Karpas-422 (cell line): ENCODE results near the gene GPR21. TPM values are rescaled to one million over a fixed set of nuclear protein-coding genes. Genes with fewer than 3 reads are reported as not detected.

ENCODE experiments used
- DNase-seq: peaks from one replicate; pipeline ENCODE4 v3.0.0-alpha.2; 2015
- H2AFZ ChIP-seq: fragments of 200-600 bp; sonication (generic); 2 replicates; pipeline ENCODE4 v1.6.1; 2014; ENCODE audit warnings: antibody characterized with exemption, low read length, mixed read lengths
- H3K27ac ChIP-seq: fragments of 200-600 bp; sonication (generic); 2 replicates; pipeline ENCODE4 v1.5.1; 2014; ENCODE audit warnings: mild to moderate bottlenecking, low read length, moderate library complexity
- H3K27me3 ChIP-seq: fragments of 200-600 bp; sonication (generic); 2 replicates; pipeline ENCODE4 v1.6.1; 2014; ENCODE audit warnings: low read length, mixed read lengths
- H3K36me3 ChIP-seq: fragments of 200-600 bp; sonication (generic); 2 replicates; pipeline ENCODE4 v1.6.1; 2014; ENCODE audit warnings: low read length, mixed read lengths; ENCODE audit not compliant: insufficient read depth
- H3K4me1 ChIP-seq: fragments of 200-600 bp; sonication (generic); 2 replicates; pipeline ENCODE4 v1.6.1; 2014; ENCODE audit warnings: mild to moderate bottlenecking, low read length, mixed read lengths
- H3K4me2 ChIP-seq: fragments of 200-600 bp; sonication (generic); 2 replicates; pipeline ENCODE4 v1.6.1; 2014; ENCODE audit warnings: low read length, low read depth, mild to moderate bottlenecking; ENCODE audit not compliant: poor library complexity, severe bottlenecking
- H3K4me3 ChIP-seq: fragments of 200-600 bp; sonication (generic); 2 replicates; pipeline ENCODE4 v1.5.1; 2014; ENCODE audit warnings: mild to moderate bottlenecking, antibody characterized with exemption, low read length, mixed read lengths
- H3K79me2 ChIP-seq: fragments of 200-600 bp; sonication (generic); 2 replicates; pipeline ENCODE4 v1.6.1; 2014; ENCODE audit warnings: mild to moderate bottlenecking, low read length, mixed read lengths
- H3K9ac ChIP-seq: fragments of 200-600 bp; sonication (generic); 2 replicates; pipeline ENCODE4 v1.6.0; 2014; ENCODE audit warnings: low read length
- H3K9me2 ChIP-seq: fragments of 200-600 bp; sonication (generic), shearing (Covaris generic); replicated peaks from 2 replicates; pipeline ENCODE4 v1.6.0; 2014; ENCODE audit warnings: mild to moderate bottlenecking, low read length, moderate library complexity; ENCODE audit not compliant: insufficient read depth
- H3K9me3 ChIP-seq: fragments of 300-700, 200-600 bp; sonication (generic); 2 replicates; pipeline ENCODE4 v1.6.1; 2014; ENCODE audit warnings: low read length, mixed read lengths
- H4K20me1 ChIP-seq: fragments of 200-600 bp; sonication (generic); 2 replicates; pipeline ENCODE4 v1.6.1; 2014; ENCODE audit warnings: mild to moderate bottlenecking, antibody characterized with exemption, low read length, low read depth; ENCODE audit not compliant: insufficient read depth
- total RNA-seq: library from RNA; depleted of rRNA; stranded (reverse); fragments of >200 nt; shearing (Covaris generic); gene quantifications from 2 replicates; pipeline ENCODE4 v1.2.3, GENCODE V29; 2014; ENCODE audit warnings: low replicate concordance

The GPR21 gene
- total RNA-seq, 1 experiment from 2014 or later, result 16.8 TPM

DNA sequence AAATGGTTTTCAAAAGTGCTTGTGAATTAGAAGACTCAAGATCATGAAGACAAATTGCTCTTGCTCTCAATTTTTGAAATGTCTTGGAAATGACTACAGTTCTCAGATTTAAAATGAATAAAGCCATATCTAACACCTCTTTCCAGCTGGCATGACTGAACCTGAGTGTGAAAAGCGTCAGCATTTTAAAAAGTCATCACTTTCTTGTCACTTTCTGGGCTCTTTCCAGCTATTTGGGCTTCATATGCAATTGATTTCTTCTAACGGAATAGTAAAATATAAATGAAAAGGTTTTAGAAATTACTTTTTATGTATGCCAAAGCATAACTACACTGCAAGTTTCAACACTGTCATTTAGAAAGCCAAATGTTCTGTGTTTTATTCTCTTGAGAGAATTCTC is 2.3 kb downstream of the GPR21 start:
- no peak overlapping the region for H3K27ac ChIP-seq
- H3K9me2 ChIP-seq, result no peaks in the 10 kb centered on the region
- H3K4me2 ChIP-seq, result no peak overlapping the region
- H3K9ac ChIP-seq, result no peak overlapping the region
- H3K27me3 ChIP-seq, result no peaks in the 10 kb centered on the region
- DNase-seq, result no peak
- no peaks in the 10 kb centered on the region for H4K20me1 ChIP-seq
- H3K4me1 ChIP-seq, result no peaks in the 10 kb centered on the region
- peaks cover 25% of the 10 kb centered on the region for H3K36me3 ChIP-seq
- no peaks in the 10 kb centered on the region for H3K9me3 ChIP-seq
- no peak overlapping the region for H2AFZ ChIP-seq
- no peak overlapping the region for H3K4me3 ChIP-seq
- H3K79me2 ChIP-seq, result peaks cover 31% of the 10 kb centered on the region

- Histone ChIP-seq H3K9me2 (no peaks in the 10 kb centered on the region), H3K4me1 (no peaks in the 10 kb centered on the region), H3K27me3 (no peaks in the 10 kb centered on the region), H3K4me2 (no peak overlapping the region), H3K36me3 (peaks cover 37% of the 10 kb centered on the region), H2AFZ (no peak overlapping the region), H3K9ac (no peak overlapping the region), H3K9me3 (no peaks in the 10 kb centered on the region), H4K20me1 (no peaks in the 10 kb centered on the region), H3K27ac (no peak overlapping the region), H3K4me3 (no peak overlapping the region), H3K79me2 (peaks cover 30% of the 10 kb centered on the region)
- DNase-seq, result no peak
Measured at GRCh38 chr9:123036893-123037545, 3.6 kb downstream of the GPR21 start.

- no peak overlapping the region for H3K9ac ChIP-seq
- H2AFZ ChIP-seq, result no peak overlapping the region
- H3K27ac ChIP-seq, result no peak overlapping the region
- H3K9me2 ChIP-seq, result no peaks in the 10 kb centered on the region
- H3K4me2 ChIP-seq, result no peak overlapping the region
- H3K9me3 ChIP-seq, result no peaks in the 10 kb centered on the region
- H3K27me3 ChIP-seq, result no peaks in the 10 kb centered on the region
- H3K79me2 ChIP-seq, result peaks cover 34% of the 10 kb centered on the region
- no peak for DNase-seq
- no peaks in the 10 kb centered on the region for H3K4me1 ChIP-seq
- H3K36me3 ChIP-seq, result peaks cover 49% of the 10 kb centered on the region
- no peak overlapping the region for H3K4me3 ChIP-seq
- H4K20me1 ChIP-seq, result no peaks in the 10 kb centered on the region
Measured at GRCh38 chr9:123039617-123040219, 6.3 kb downstream of the GPR21 start.

- Histone ChIP-seq H3K4me1 (no peaks in the 10 kb centered on the region), H3K36me3 (peaks cover 42% of the 10 kb centered on the region), H3K9ac (no peak overlapping the region), H3K27ac (no peak overlapping the region), H3K9me2 (no peaks in the 10 kb centered on the region), H4K20me1 (no peaks in the 10 kb centered on the region), H3K4me2 (no peak overlapping the region), H3K4me3 (no peak overlapping the region), H3K9me3 (no peaks in the 10 kb centered on the region), H2AFZ (no peak overlapping the region), H3K79me2 (peaks cover 34% of the 10 kb centered on the region), H3K27me3 (no peaks in the 10 kb centered on the region)
- DNase-seq, result no peak
Measured at GRCh38 chr9:123040801-123041200, 7.3 kb downstream of the GPR21 start.

DNA sequence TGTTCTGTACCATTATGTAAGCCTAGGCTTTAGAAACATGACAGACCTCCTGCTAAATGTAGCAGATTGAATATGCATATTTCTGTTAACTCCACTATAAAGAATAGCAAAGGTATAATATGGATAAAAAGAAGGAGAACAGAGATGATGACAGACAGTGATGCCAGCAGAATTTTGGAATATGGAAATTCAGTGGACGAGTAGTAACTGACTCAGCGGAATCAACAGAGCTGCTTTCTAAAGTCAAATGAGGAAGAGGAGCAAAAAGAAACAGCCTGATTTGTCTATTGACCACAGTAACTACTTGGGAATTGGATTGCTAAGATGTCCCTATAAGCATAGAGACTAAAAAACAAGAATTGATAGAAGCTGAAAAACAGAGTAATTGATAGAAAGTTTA is 8.0 kb downstream of the GPR21 start:
- Histone ChIP-seq H3K9ac (no peak overlapping the region), H3K36me3 (peaks cover 42% of the 10 kb centered on the region), H3K79me2 (peaks cover 34% of the 10 kb centered on the region), H3K4me3 (no peak overlapping the region), H3K4me1 (no peaks in the 10 kb centered on the region), H3K27me3 (no peaks in the 10 kb centered on the region), H3K9me2 (no peaks in the 10 kb centered on the region), H3K9me3 (no peaks in the 10 kb centered on the region), H3K27ac (no peak overlapping the region), H2AFZ (no peak overlapping the region), H3K4me2 (no peak overlapping the region), H4K20me1 (no peaks in the 10 kb centered on the region)
- DNase-seq, result no peak

GRCh38 chr9:123043081-123043939 is 9.8 kb downstream of the GPR21 start:
- Histone ChIP-seq H3K9me3 (no peaks in the 10 kb centered on the region), H3K4me1 (no peaks in the 10 kb centered on the region), H3K36me3 (peaks cover 34% of the 10 kb centered on the region), H3K9me2 (no peaks in the 10 kb centered on the region), H2AFZ (no peak overlapping the region), H3K4me3 (no peak overlapping the region), H4K20me1 (no peaks in the 10 kb centered on the region), H3K4me2 (no peak overlapping the region), H3K9ac (no peak overlapping the region), H3K27ac (no peak overlapping the region), H3K27me3 (no peaks in the 10 kb centered on the region), H3K79me2 (peaks cover 24% of the 10 kb centered on the region)
- DNase-seq, result no peak

- Histone ChIP-seq H4K20me1 (no peaks in the 10 kb centered on the region), H3K79me2 (peaks cover 18% of the 10 kb centered on the region), H2AFZ (no peak overlapping the region), H3K4me3 (no peak overlapping the region), H3K9me3 (no peaks in the 10 kb centered on the region), H3K27ac (no peak overlapping the region), H3K9ac (no peak overlapping the region), H3K36me3 (peaks cover 28% of the 10 kb centered on the region), H3K9me2 (no peaks in the 10 kb centered on the region), H3K4me1 (no peaks in the 10 kb centered on the region), H3K27me3 (no peaks in the 10 kb centered on the region), H3K4me2 (no peak overlapping the region)
- no peak for DNase-seq
Measured at GRCh38 chr9:123044586-123044985, 11.1 kb downstream of the GPR21 start.

DNA sequence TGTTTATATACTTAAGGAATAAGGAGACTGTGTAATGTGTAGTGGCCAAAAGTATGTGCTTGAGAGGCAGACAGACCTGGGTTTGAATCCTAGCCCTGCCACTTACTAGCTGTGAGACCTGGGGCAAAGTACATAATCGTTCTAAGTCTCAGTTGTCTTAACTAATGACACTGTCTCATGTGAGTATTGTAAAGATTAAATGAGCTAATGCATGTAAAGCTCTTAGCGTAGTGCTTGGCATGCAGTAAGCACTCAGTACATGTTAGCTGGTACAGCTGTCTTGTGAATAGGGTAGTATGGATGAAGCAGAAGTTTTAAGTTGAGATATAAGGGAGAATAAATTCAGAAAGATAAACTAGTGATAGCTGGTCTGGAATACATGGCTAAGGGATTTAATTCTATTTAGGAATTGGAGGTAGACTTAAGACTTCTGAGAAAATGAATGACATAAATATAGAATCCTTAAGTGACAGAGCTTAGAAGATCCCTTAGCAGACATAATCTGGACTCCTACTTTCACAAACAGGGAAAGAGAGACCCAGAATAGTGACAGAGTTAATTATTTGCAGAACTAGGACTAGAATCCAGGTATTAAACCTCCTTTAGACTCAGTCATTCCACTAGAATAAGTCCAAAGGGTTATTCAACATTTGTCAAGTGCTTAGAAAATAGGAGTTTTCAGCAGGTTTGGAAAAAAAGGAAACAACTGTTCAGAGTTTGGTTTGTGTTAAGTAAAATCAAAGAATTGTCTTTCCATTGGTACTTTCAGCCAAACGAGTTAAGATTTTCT is 13.1 kb downstream of the GPR21 start:
- DNase-seq, result no peak
- no peak overlapping the region for H3K9ac ChIP-seq
- no peak overlapping the region for H3K27ac ChIP-seq
- H3K4me3 ChIP-seq, result no peak overlapping the region
- no peaks in the 10 kb centered on the region for H3K9me2 ChIP-seq
- H3K36me3 ChIP-seq, result peaks cover 18% of the 10 kb centered on the region
- no peaks in the 10 kb centered on the region for H3K4me1 ChIP-seq
- peaks cover 17% of the 10 kb centered on the region for H3K79me2 ChIP-seq
- H3K4me2 ChIP-seq, result no peak overlapping the region
- no peaks in the 10 kb centered on the region for H3K27me3 ChIP-seq
- no peaks in the 10 kb centered on the region for H4K20me1 ChIP-seq
- H3K9me3 ChIP-seq, result no peaks in the 10 kb centered on the region
- H2AFZ ChIP-seq, result no peak overlapping the region
